Adipocyte (in vitro differentiated cells): Measurements from ENCODE around the gene PRRT3.
"Not testable (repeated sequence)": the region's sequence is repeated elsewhere in the genome, so short reads cannot be mapped to it uniquely, and the experiment has no call there.

ENCODE experiments used
- DNase-seq: peaks from one replicate; pipeline ENCODE4 v3.0.0-alpha.2; 2015; ENCODE audit warnings: low read depth
- H3K27me3 ChIP-seq: replicated peaks from 2 replicates; pipeline ENCODE4 v1.7.0; 2013; ENCODE audit warnings: mild to moderate bottlenecking, low read length, moderate library complexity; ENCODE audit not compliant: control insufficient read depth, insufficient read depth
- H3K36me3 ChIP-seq: 2 replicates; pipeline ENCODE4 v1.7.0; 2013; ENCODE audit warnings: low read length, mild to moderate bottlenecking, moderate library complexity; ENCODE audit not compliant: control insufficient read depth, insufficient read depth, severe bottlenecking
- H3K4me1 ChIP-seq: 2 replicates; pipeline ENCODE4 v1.7.0; 2013; ENCODE audit warnings: mild to moderate bottlenecking, low read length, moderate library complexity; ENCODE audit not compliant: control insufficient read depth, insufficient read depth
- H3K4me3 ChIP-seq: 2 replicates; pipeline ENCODE4 v1.7.0; 2013; ENCODE audit warnings: mild to moderate bottlenecking, low read length, moderate library complexity
- H3K9ac ChIP-seq: 2 replicates; pipeline ENCODE4 v1.7.0; 2013; ENCODE audit warnings: mild to moderate bottlenecking, low read length, moderate library complexity
- H3K9me3 ChIP-seq: 2 replicates; pipeline ENCODE4 v1.7.0; 2013; ENCODE audit warnings: mild to moderate bottlenecking, low read length, moderate library complexity; ENCODE audit not compliant: control insufficient read depth

PRRT3 gene

DNA sequence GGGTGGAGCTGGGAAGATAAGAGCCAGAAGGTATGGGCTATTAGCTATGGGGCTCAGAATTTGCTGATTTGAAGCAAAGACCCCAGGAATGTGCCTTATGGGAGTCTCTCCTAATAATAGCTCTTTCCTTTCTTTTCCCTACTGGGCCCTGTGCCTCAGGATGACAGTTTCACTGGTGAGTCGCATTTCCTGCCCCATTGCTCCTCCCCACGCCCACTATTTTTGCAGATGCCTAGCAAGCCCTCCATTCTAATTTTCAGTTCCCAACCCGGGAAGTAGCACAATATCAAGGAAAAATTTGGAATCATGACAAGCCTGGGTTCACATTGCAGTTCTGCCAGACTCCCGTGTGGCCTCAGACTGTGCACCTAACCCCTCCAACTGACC is 49.0 kb downstream of the PRRT3 start:
- peak overlapping the region; percentile 75 for H3K4me3 ChIP-seq
- H3K9ac ChIP-seq, result peak overlapping the region; percentile 85
- no peaks in the 10 kb centered on the region for H3K9me3 ChIP-seq
- H3K27me3 ChIP-seq, result no peaks in the 10 kb centered on the region
- peak; percentile 37 for DNase-seq
- peaks cover 6% of the 10 kb centered on the region for H3K36me3 ChIP-seq
- H3K4me1 ChIP-seq, result peaks cover 34% of the 10 kb centered on the region

DNA sequence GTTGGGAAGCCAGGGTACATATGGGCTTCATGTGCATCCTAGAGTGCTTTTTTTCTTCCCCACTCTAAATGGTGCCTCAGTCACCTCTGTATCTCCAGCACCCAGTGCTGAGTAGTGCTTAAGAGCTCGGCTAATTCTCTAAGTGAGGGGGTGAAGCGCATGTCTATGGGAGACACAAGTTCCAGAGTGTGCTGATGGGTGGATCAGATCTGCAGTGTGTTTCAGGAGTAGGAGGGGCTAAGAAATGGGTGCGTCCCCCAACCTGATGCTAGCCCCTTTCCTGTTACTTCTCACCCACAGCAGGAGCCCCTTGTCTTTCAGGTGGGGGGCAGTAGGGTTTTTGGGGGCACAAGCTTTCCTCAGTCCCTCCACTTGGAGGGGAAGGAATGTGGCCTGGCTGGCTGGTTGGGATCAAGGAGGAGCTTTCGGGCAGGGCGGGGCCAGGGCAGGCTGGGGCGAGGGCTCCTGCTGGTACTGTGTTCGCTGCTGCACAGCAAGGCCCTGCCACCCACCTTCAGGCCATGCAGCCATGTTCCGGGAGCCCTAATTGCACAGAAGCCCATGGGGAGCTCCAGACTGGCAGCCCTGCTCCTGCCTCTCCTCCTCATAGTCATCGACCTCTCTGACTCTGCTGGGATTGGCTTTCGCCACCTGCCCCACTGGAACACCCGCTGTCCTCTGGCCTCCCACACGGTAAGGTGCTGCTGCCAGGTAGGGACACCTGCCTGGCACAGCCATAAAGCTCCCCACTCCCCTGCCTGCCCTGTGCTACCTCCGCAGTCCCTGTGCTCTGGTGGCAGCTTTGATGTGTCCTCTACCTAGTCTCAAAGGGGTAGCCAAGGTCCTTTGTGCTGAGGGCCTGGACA is 49.6 kb downstream of the PRRT3 start, which contains the start of gene IL17RE:
IL17RE (plus strand) TSS at position 477 of the 866 bp plus-strand sequence; CDS start at position 562, 85 bp downstream.
- Histone ChIP-seq H3K9ac (peak within 1 kb of the TSS; percentile 85), H3K27me3 (no peaks in the 10 kb centered on the region), H3K4me1 (peaks cover 40% of the 10 kb centered on the region), H3K4me3 (peak within 1 kb of the TSS; percentile 75), H3K9me3 (no peaks in the 10 kb centered on the region), H3K36me3 (peaks cover 1% of the 10 kb centered on the region)
- DNase-seq, result no peak

DNA sequence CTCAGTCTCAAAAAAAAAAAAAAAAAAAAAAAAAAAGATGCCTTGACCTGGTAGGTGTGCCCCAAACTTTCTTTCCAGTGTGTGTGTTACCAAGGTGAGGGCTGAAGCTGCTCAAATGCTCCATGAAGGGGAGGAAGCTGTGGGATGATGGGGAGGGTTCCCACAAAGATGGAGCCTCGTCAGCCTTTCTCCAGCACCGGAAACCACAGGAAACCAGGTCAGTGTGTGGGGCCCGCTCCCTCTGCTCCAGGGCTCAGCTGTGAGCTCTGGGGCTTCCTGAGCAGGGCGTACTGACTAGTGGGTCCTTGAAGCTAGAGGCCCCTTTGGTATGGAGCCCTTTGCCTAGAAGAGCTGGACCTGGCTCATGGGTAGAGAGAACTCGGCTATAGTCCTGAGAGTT is 50.2 kb downstream of the PRRT3 start:
- H3K27me3 ChIP-seq, result no peaks in the 10 kb centered on the region
- peaks cover 47% of the 10 kb centered on the region for H3K4me1 ChIP-seq
- H3K9ac ChIP-seq, result no peak overlapping the region
- H3K36me3 ChIP-seq, result no peaks in the 10 kb centered on the region
- no peak overlapping the region for H3K4me3 ChIP-seq
- no peaks in the 10 kb centered on the region for H3K9me3 ChIP-seq
- no peak for DNase-seq

DNA sequence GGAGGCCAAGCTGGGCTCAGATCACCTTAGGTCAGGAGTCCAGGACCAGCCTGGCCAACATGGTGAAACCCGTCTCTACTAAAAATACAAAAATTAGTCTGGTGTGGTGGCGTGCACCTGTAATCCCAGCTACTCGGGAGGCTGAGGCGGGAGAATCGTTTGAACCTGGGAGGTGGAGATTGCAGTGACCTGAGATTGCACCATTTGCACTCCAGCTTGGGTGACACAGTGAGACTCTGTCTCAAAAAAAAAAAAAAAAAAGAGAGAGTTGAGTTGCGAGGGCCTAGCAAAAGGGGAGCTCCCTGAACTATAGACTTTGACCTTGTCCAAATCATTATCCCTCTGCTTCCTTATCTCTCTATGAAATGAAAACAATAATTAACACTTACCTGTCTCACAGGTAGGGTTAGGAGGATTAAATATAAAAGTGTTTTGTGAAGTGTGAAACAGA is 51.2 kb downstream of the PRRT3 start:
- not testable (repeated sequence) for H3K27me3 ChIP-seq, H3K4me3 ChIP-seq, DNase-seq, H3K36me3 ChIP-seq, H3K9me3 ChIP-seq, H3K9ac ChIP-seq
- peaks cover 52% of the 10 kb centered on the region for H3K4me1 ChIP-seq

DNA sequence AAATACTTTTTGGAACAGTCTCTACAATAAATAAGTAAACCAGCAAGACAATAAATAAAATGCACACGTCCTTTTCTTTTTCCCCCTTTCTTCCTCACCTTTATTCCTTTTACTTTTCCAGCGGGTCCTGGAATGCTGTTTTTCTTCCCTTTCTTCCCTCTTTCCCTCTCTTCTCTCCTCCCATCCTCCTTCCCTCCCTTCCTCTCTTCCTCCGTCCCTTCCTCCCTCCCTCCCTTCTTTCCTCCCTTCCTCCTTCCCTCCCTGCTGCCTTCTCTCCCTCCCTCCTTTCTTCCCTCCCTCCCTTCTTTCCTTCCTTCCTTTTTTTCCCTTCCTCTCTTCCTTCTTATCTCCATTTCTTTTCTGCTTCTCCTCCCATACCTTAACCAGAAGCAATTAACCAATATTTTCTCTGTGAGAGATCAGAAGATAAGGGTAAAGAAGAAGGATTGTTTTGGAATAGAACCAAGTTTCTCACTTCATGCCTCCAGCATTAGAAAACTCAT is 52.9 kb downstream of the PRRT3 start:
- Histone ChIP-seq H3K36me3 (peaks cover 5% of the 10 kb centered on the region), H3K9me3 (no peaks in the 10 kb centered on the region), H3K4me1 (peaks cover 57% of the 10 kb centered on the region), H3K27me3 (no peaks in the 10 kb centered on the region), H3K9ac (peak overlapping the region; percentile 18), H3K4me3 (no peak overlapping the region)
- no peak for DNase-seq

DNA sequence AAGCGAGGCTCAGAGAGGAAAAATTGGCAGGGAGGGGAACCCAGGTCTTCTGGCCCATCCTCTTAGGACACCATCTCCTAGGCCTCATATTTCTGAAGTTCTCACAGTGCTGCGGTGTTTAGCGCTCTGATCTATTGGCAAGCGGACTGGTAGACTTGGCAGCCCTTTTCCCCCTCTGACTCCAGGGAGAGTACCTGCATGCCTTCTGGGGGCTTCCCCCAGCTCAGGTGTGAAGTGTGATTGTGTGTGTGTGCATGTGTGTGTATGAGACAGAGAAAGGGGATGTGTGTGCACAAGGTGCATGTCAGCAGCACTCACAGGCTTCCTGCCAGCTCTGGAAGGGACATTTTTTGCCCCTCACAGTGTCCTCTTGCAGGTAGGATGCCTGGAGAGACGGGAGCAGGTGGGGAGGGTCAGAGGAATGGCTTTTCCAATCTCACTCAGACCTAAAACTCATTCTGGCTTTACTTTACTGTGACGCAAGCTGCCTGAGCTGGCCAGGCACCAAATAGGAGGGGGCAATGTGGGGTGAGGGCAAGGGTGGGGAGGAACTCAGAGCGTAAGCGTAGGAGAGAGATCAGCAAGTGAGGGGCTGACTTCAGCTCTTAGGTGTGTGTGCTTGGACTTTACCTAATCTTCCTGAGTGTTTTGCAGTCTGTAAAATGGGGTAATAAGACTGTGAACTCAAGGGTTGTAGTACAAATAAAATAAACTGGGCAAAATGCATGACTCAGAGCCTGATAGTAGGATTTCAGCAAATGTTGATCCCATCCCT is 53.6 kb downstream of the PRRT3 start:
- H3K27me3 ChIP-seq, result no peaks in the 10 kb centered on the region
- no peak for DNase-seq
- peaks cover 5% of the 10 kb centered on the region for H3K36me3 ChIP-seq
- H3K9ac ChIP-seq, result peak overlapping the region; percentile 18
- H3K9me3 ChIP-seq, result no peaks in the 10 kb centered on the region
- H3K4me3 ChIP-seq, result no peak overlapping the region
- peaks cover 59% of the 10 kb centered on the region for H3K4me1 ChIP-seq

DNA sequence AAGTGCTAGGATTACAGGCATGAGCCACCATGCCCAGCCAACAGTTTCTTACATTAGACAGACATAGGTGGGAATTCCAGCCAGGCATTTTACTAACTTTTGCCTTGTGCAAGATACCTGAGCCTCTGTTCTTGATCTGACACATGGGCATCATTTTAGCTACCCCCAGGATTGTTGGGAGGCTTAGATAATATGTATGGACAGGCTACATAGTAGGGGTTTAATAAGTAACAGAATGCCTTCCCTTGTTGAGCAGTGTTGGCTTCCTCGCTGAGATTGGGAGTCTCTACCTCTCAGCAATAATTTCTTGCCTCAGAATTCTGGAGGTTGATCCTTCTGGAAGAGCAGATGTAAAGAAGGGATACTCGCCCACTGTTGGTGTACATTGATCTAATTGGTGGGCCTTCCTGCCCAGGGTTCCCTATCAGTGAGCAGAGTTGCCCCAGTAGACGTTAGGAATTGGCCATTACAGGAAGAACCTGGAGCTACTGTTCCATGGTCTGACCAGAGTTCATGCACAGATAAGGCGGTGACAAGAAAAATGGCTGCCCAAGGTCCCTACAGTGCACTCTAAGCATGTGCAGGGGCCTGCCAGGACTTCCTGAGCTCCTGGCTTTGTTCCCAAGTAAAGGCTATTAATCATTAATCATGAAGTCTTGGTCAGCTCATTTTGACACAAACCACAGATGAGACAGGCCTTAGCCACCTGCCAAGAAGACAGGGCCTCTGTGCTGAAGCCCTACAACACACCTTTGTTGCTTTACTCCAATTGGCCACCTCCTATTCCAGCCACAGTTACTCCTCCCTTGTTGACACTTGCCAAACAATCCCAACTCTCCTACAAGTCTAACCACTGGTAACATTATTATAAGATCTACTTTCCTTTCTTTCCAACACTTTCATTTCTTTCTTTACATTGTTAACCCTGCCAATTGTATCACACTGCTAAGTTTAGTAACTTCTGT is 54.5 kb downstream of the PRRT3 start:
- Histone ChIP-seq H3K36me3 (peaks cover 15% of the 10 kb centered on the region), H3K4me3 (no peak overlapping the region), H3K9me3 (no peaks in the 10 kb centered on the region), H3K27me3 (no peaks in the 10 kb centered on the region), H3K9ac (peak overlapping the region; percentile 32), H3K4me1 (peaks cover 59% of the 10 kb centered on the region)
- no peak for DNase-seq

DNA sequence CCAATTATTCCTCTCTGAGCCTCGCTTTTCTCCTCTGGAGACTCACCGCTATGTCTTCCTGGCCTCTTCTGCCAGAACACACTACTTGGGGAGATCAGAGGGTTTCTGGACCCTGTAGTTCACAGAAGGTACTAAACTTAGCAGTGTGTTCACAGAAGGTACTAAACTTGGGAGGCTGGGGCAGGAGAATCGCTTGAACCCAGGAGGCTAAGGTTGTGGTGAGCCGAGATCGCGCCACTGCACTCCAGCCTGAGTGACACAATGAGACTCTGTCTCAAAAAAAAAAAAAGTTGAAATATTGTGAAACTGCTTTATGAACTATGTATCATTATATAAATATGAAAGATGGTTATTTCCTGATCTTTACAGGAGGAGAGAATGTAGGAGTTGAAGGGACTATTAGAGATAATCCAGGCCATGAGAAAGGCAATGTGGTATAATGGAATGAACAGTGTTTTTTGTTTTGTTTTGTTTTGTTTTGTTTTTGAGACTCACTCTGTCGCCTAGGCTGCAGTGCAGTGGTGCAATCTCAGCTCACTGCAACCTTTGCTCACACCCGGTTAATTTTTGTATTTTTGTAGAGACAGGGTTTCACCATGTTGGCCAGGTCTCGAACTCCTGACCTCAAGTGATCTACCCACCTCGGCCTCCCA is 55.3 kb downstream of the PRRT3 start:
- peaks cover 21% of the 10 kb centered on the region for H3K36me3 ChIP-seq
- peak; percentile 28 for DNase-seq

DNA sequence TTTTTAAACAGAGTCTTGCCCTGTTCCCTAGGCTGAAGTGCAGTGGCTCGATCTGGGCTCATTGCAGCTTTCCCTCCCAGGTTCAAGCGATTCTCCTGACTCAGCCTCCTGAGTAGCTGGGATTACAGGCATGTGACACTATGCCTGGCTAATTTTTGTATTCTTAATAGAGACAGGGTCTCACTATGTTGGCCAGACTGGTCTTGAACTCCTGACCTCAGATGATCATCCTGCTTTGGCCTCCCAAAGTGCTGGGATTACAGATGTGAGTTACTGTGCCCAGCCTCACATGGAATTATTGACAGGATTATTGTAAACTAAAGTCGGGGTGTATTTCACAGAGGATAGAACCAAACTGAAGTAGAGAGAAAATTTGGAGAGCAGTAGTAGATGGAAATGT is 56.5 kb downstream of the PRRT3 start:
- not testable (repeated sequence) for H3K27me3 ChIP-seq, H3K4me3 ChIP-seq, DNase-seq, H3K9ac ChIP-seq, H3K9me3 ChIP-seq
- Histone ChIP-seq H3K36me3 (peaks cover 21% of the 10 kb centered on the region), H3K4me1 (peaks cover 61% of the 10 kb centered on the region)

More for the DNA sequence above, 55.3 kb downstream of the PRRT3 start:
- not testable (repeated sequence) for H3K27me3 ChIP-seq, H3K9ac ChIP-seq, H3K9me3 ChIP-seq, H3K4me3 ChIP-seq
- H3K4me1 ChIP-seq, result peaks cover 58% of the 10 kb centered on the region
